Measurements from ENCODE around the gene FDPS. TPM values are rescaled to one million over a fixed set of nuclear protein-coding genes. Genes with fewer than 3 reads are reported as not detected.
A peak's percentile ranks its signal among the peaks of the same experiment; 100 is the strongest.

The FDPS gene
- total and polyA plus RNA-seq, 2 donors (not counting 3 experiments of a cell fraction or from before 2014, with no cell fraction given): 630 to 646 TPM

GRCh38 chr1:155360051-155360450 lies 51.4 kb downstream of the FDPS start:
- Histone ChIP-seq H3K36me3 (ENCODE audit: control insufficient read depth in 2 of 2, extremely low read depth in 1 of 2, insufficient read depth in 2 of 2, low read length in 2 of 2) (peaks cover 0 to 9% of the 10 kb centered on the region in 2 experiments), H3K9me3 (replicated peaks; ENCODE audit: control insufficient read depth, insufficient read depth, low read length) (no peaks in the 10 kb centered on the region), H3K4me3 (replicated peaks in 1 of 3; ENCODE audit: insufficient read depth in 1 of 3, low read depth in 1 of 3, low read length in 3 of 3) (no peak overlapping the region), H3K79me2 (ENCODE audit: control insufficient read depth, insufficient read depth, low read length) (no peaks in the 10 kb centered on the region), H4K20me1 (replicated peaks; ENCODE audit: control insufficient read depth, extremely low read depth, insufficient read depth, low read length) (no peaks in the 10 kb centered on the region), H3K4me1 (ENCODE audit: control insufficient read depth, extremely low read depth, insufficient read depth, low read length) (no peaks in the 10 kb centered on the region), H3K27me3 (ENCODE audit: control insufficient read depth in 2 of 2, insufficient read depth in 2 of 2, low read length in 2 of 2) (no peaks in the 10 kb centered on the region), H3K27ac (ENCODE audit: insufficient read depth, low read depth, low read length) (no peak overlapping the region), H3K4me2 (ENCODE audit: insufficient read depth, low read length) (no peak overlapping the region), H3K9ac (replicated peaks; ENCODE audit: extremely low read depth, insufficient read depth, low read length) (no peak overlapping the region), H3K9me1 (replicated peaks; ENCODE audit: control insufficient read depth, extremely low read depth, insufficient read depth, low read length) (no peaks in the 10 kb centered on the region), H2AFZ (ENCODE audit: low read depth, low read length) (no peak overlapping the region)
- DNase-seq (ENCODE audit: low read depth, low spot score) (no peak), FAIRE-seq (no peak)
- ChIA-PET CTCF (no interaction called here), POLR2A (no interaction called here)
- dilution Hi-C loops (cut with MboI; ENCODE audit: extremely low pct_ligation_motif_present, low sequenced_read_pairs): no loop called here
- BruUV-seq (replicated peaks): no TSS peak
- intact Hi-C loops (cut with micrococcal nuclease): no loop called here
- no peak for TF ChIP-seq POLR2AphosphoS5 (IDR thresholded peaks at IDR 0.05; ENCODE audit: insufficient read depth, low read depth, low read length)
- no peak for TF ChIP-seq EZH2 (IDR thresholded peaks at IDR 0.05; ENCODE audit: borderline replicate concordance, low read depth, low read length, severe bottlenecking)
- TF ChIP-seq CTCF (IDR thresholded peaks at IDR 0.05; ENCODE audit: extremely low read depth in 1 of 2, insufficient read depth in 1 of 2, low read depth in 1 of 2, low read length in 2 of 2): no peak
- no peak for TF ChIP-seq GATA2 (IDR thresholded peaks at IDR 0.05; ENCODE audit: insufficient read depth, insufficient read length, low read depth, low read length)
- TF ChIP-seq FOS (IDR thresholded peaks at IDR 0.05; ENCODE audit: borderline replicate concordance, insufficient read depth, low read length): no peak
- no peak for TF ChIP-seq MYC (IDR thresholded peaks at IDR 0.05; ENCODE audit: low read depth, low read length)
- no peak for TF ChIP-seq POLR2A (IDR thresholded peaks at IDR 0.05; ENCODE audit: low read depth, low read length)
- TF ChIP-seq JUN (IDR thresholded peaks at IDR 0.05; ENCODE audit: borderline replicate concordance, insufficient read depth, insufficient read length, low read depth): no peak
- no peak for TF ChIP-seq MAX (IDR thresholded peaks at IDR 0.05; ENCODE audit: insufficient read depth, insufficient read length)

MicroRNAs encoded within 50 kb of the gene (microRNA counts, 767-probe panel; counts per million panel counts)
- 723 counts per million, percentile 96 among the panel's probes with 10 or more counts for microRNA hsa-miR-555

Small RNA genes within 50 kb of the gene (microRNA-seq; reads per million reads assigned to microRNA genes)
- gene MIR555 (ENCODE audit: borderline number of aligned reads, borderline replicate concordance): not detected

Small RNA genes within 50 kb of the gene (small RNA-seq; reads per million reads assigned to genes)
- not detected for gene RNU6-106P (ENCODE audit: insufficient read depth, insufficient read length, low read depth, low replicate concordance)

Other genes with a start within 250 kb of the FDPS start
- gene EFNA4, start 245.1 kb upstream of the FDPS start, total RNA-seq: 16.5 and 17.5 TPM in 2 replicates
- 25.2 and 28.0 TPM in 2 replicates for gene EFNA4, start 245.1 kb upstream of the FDPS start, polyA plus RNA-seq
- 2.2 TPM in 2 replicates for gene EFNA3, start 230.0 kb upstream of the FDPS start, total RNA-seq
- gene EFNA3, start 230.0 kb upstream of the FDPS start, polyA plus RNA-seq: 2.5 and 4.2 TPM in 2 replicates
- 107 and 111 TPM in 2 replicates for gene EFNA1, start 181.0 kb upstream of the FDPS start, total RNA-seq
- gene EFNA1, start 181.0 kb upstream of the FDPS start, polyA plus RNA-seq: 289 and 295 TPM in 2 replicates
- 29.5 and 30.8 TPM in 2 replicates for gene SLC50A1, start 173.0 kb upstream of the FDPS start, total RNA-seq
- gene SLC50A1, start 173.0 kb upstream of the FDPS start, polyA plus RNA-seq: 66.1 and 70.4 TPM in 2 replicates
- gene DPM3, start 168.3 kb upstream of the FDPS start, total RNA-seq: 69.6 and 78.8 TPM in 2 replicates
- 258 and 315 TPM in 2 replicates for gene DPM3, start 168.3 kb upstream of the FDPS start, polyA plus RNA-seq
- 170 and 207 TPM in 2 replicates for gene KRTCAP2, start 135.6 kb upstream of the FDPS start, total RNA-seq
- 362 and 409 TPM in 2 replicates for gene KRTCAP2, start 135.6 kb upstream of the FDPS start, polyA plus RNA-seq
- gene TRIM46, start 135.0 kb upstream of the FDPS start, total RNA-seq: 9.6 and 10.0 TPM in 2 replicates
- 9.5 and 12.7 TPM in 2 replicates for gene TRIM46, start 135.0 kb upstream of the FDPS start, polyA plus RNA-seq
- 22.4 and 23.6 TPM in 2 replicates for gene THBS3, start 101.0 kb upstream of the FDPS start, total RNA-seq
- 25.7 and 29.4 TPM in 2 replicates for gene THBS3, start 101.0 kb upstream of the FDPS start, polyA plus RNA-seq
- 49.1 and 53.0 TPM in 2 replicates for gene MTX1, start 100.2 kb upstream of the FDPS start, total RNA-seq
- gene MTX1, start 100.2 kb upstream of the FDPS start, polyA plus RNA-seq: 109 and 137 TPM in 2 replicates
- 61.8 and 62.7 TPM in 2 replicates for gene ENTREP3, start 53.4 kb upstream of the FDPS start, total RNA-seq
- gene ENTREP3, start 53.4 kb upstream of the FDPS start, polyA plus RNA-seq: 26.6 and 27.4 TPM in 2 replicates
- gene SCAMP3, start 46.5 kb upstream of the FDPS start, total RNA-seq: 80.1 and 80.8 TPM in 2 replicates
- 306 and 342 TPM in 2 replicates for gene SCAMP3, start 46.5 kb upstream of the FDPS start, polyA plus RNA-seq
- 61.7 and 69.1 TPM in 2 replicates for gene CLK2, start 35.4 kb upstream of the FDPS start, total RNA-seq
- 80.9 and 84.8 TPM in 2 replicates for gene CLK2, start 35.4 kb upstream of the FDPS start, polyA plus RNA-seq
- 1.8 and 3.3 TPM in 2 replicates for gene HCN3, start 31.4 kb upstream of the FDPS start, total RNA-seq
- gene HCN3, start 31.4 kb upstream of the FDPS start, polyA plus RNA-seq: 4.1 and 4.6 TPM in 2 replicates
- gene PKLR, start 7.4 kb upstream of the FDPS start, total RNA-seq: not detected in 2 replicates
- 0.03 TPM in 1 of 2 replicates, not detected in the other for gene PKLR, start 7.4 kb upstream of the FDPS start, polyA plus RNA-seq
- 40.3 and 42.4 TPM in 2 replicates for gene RUSC1, start 12.0 kb downstream of the FDPS start, total RNA-seq
- gene RUSC1, start 12.0 kb downstream of the FDPS start, polyA plus RNA-seq: 46.6 and 63.3 TPM in 2 replicates

Measured in endothelial cell of umbilical vein (primary cell).